GM12878 (cell line): ENCODE data around the gene CCL20.

Experiments
- HCFC1 ChIP-seq: fragments of 150-350 bp; IDR thresholded peaks from 2 replicates; pipeline ENCODE4 v1.6.1; 2014; ENCODE audit warnings: low read length
- POLR2A ChIP-seq: IDR thresholded peaks from 2 replicates; pipeline ENCODE4 v1.6.1; 2011; ENCODE audit warnings: low read depth, mild to moderate bottlenecking, low read length
- SIN3A ChIP-seq: IDR thresholded peaks from 2 replicates; pipeline ENCODE4 v1.6.1; 2012; ENCODE audit warnings: low read depth, low read length, improper control_type of control experiment
- TF ChIP-seq, protein P1 (sequence below), 3 experiments: IDR thresholded peaks in 2 of 3; conservative IDR thresholded peaks in 1 of 3; 2 replicates each; pipeline ENCODE4 v1.5.1; 2011; ENCODE audit warnings: low read depth in 3 of 3, low read length in 3 of 3, mild to moderate bottlenecking in 3 of 3, control low read depth in 2 of 3, moderate library complexity in 2 of 3, inconsistent platforms in 1 of 3, mixed read lengths in 1 of 3; ENCODE audit not compliant: control insufficient read depth in 2 of 3, insufficient read depth in 1 of 3; ENCODE audit errors: extremely low read depth in 1 of 3

DNA sequence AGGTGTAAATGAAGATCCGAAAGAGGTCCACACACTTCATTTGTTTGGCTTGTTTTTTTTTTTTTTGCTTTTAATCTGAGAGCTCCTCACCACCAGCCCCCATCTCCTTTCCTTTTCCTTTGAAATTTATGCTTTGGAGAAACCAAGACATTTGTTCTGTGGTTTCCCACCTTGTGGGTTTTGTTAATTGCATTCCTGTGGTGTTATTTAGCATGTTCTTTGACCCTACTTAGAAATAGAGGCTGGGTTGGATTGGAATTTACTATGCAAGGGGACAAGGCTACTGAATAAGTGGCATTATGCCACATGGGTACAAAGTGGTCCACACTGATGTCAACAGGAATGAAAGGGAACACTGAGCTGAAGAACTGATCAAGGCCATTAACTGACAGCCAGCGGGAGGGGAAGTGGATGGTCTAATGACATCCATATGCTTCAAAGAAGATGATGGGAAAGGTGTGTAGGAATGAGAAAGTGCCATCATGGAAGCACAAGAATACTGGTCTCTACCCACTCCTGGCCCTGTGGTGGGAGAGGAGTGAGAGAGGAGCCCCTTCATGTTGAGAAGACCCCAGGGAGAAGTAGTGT, 8.9 kb downstream of the CCL20 start:
- TF ChIP-seq, protein P1, sequence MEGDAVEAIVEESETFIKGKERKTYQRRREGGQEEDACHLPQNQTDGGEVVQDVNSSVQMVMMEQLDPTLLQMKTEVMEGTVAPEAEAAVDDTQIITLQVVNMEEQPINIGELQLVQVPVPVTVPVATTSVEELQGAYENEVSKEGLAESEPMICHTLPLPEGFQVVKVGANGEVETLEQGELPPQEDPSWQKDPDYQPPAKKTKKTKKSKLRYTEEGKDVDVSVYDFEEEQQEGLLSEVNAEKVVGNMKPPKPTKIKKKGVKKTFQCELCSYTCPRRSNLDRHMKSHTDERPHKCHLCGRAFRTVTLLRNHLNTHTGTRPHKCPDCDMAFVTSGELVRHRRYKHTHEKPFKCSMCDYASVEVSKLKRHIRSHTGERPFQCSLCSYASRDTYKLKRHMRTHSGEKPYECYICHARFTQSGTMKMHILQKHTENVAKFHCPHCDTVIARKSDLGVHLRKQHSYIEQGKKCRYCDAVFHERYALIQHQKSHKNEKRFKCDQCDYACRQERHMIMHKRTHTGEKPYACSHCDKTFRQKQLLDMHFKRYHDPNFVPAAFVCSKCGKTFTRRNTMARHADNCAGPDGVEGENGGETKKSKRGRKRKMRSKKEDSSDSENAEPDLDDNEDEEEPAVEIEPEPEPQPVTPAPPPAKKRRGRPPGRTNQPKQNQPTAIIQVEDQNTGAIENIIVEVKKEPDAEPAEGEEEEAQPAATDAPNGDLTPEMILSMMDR (IDR thresholded peaks at IDR 0.05 in 2 of 3, conservative IDR thresholded peaks at IDR 0.05 in 1 of 3; ENCODE audit: control insufficient read depth in 2 of 3, extremely low read depth in 1 of 3, insufficient read depth in 1 of 3, low read depth in 3 of 3, low read length in 3 of 3), result no peak
- no peak for TF ChIP-seq HCFC1
- no peak for TF ChIP-seq SIN3A
- no peak for TF ChIP-seq POLR2A
